Left ventricle myocardium inferior (tissue), 1 donor: Measurements from ENCODE around the gene FAM236D. TPM values are rescaled to one million over a fixed set of nuclear protein-coding genes. Genes with fewer than 3 reads are reported as not detected.

Experiments
- total RNA-seq: library from RNA; stranded (reverse); fragmentation: NEBNext Ultra II Directional; extraction: Animal tissue kit (Norgen Biotek cat#: 25700); gene quantifications from one replicate; pipeline ENCODE4 v1.2.1, GENCODE V29; 2021
- donor health status: DM: no; HTN: yes; CAD: no; lungs with severe emphysema.

Gene FAM236D
- total RNA-seq, 1 donor from 2014 or later, result not detected

Other genes with a start within 250 kb of the FAM236D start
- 19.3 TPM for gene HDAC8, start 235.4 kb downstream of the FAM236D start, total RNA-seq
- 18.1 TPM for gene PHKA1, start 93.9 kb downstream of the FAM236D start, total RNA-seq
- gene DMRTC1B, start 31.3 kb downstream of the FAM236D start, total RNA-seq, result not detected
- gene FAM236B, start 25.6 kb downstream of the FAM236D start, total RNA-seq, result not detected
- gene FAM236C, start 104.4 kb upstream of the FAM236D start, total RNA-seq, result not detected
- gene FAM236A, start 130.0 kb upstream of the FAM236D start, total RNA-seq, result not detected
- not detected for gene DMRTC1, start 135.6 kb upstream of the FAM236D start, total RNA-seq
- not detected for gene PABPC1L2B, start 194.7 kb upstream of the FAM236D start, total RNA-seq